ENCODE measurements around the gene SLCO3A1.

The SLCO3A1 gene

DNA sequence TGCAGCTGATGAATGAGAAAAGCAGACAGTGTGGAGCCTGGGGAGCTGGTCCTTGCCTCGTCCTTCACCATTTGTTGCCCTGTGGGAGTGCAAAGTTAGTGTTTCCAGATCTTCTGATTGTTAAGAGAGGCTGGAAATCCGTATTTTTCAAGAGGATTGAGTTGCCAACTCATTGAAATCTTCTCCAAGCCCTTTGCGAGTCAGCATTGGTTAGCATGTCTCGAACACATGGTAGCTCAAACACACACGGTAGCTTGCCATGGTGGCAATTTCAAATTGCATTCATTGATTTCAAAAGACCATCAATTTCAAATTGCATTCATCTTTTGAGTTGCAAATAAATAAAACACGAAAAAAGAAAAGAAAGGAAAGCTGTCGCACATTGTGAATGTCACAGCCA lies 70.7 kb downstream of the SLCO3A1 start:
- no peaks in the 10 kb centered on the region for H3K9me3 ChIP-seq (ENCODE audit: insufficient read depth, low read length)
- no peaks in the 10 kb centered on the region for H3K36me3 ChIP-seq (replicated peaks; ENCODE audit: low read depth, low read length)
- no peak overlapping the region for H2AFZ ChIP-seq (ENCODE audit: low read depth, low read length)
- no peaks in the 10 kb centered on the region for H3K79me2 ChIP-seq (ENCODE audit: low read length)
- no peak overlapping the region for H3K4me3 ChIP-seq (ENCODE audit: low read length)
- TF ChIP-seq EZH2phosphoT487 (IDR thresholded peaks at IDR 0.05; ENCODE audit: low read depth) = no peak
- TF ChIP-seq, protein P1, sequence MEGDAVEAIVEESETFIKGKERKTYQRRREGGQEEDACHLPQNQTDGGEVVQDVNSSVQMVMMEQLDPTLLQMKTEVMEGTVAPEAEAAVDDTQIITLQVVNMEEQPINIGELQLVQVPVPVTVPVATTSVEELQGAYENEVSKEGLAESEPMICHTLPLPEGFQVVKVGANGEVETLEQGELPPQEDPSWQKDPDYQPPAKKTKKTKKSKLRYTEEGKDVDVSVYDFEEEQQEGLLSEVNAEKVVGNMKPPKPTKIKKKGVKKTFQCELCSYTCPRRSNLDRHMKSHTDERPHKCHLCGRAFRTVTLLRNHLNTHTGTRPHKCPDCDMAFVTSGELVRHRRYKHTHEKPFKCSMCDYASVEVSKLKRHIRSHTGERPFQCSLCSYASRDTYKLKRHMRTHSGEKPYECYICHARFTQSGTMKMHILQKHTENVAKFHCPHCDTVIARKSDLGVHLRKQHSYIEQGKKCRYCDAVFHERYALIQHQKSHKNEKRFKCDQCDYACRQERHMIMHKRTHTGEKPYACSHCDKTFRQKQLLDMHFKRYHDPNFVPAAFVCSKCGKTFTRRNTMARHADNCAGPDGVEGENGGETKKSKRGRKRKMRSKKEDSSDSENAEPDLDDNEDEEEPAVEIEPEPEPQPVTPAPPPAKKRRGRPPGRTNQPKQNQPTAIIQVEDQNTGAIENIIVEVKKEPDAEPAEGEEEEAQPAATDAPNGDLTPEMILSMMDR (IDR thresholded peaks at IDR 0.05; ENCODE audit: low read depth, low read length) = no peak
- no peaks in the 10 kb centered on the region for H4K20me1 ChIP-seq (ENCODE audit: insufficient read depth, low read length)
- H3K4me2 ChIP-seq (ENCODE audit: low read length) = no peak overlapping the region
- no peak overlapping the region for H3K9ac ChIP-seq (ENCODE audit: low read length)
- peaks cover 15% of the 10 kb centered on the region for H3K4me1 ChIP-seq (ENCODE audit: low read length)
- H3K27me3 ChIP-seq (ENCODE audit: low read depth, low read length) = no peaks in the 10 kb centered on the region; the same call in 1 of the 2 replicates
- H3K27ac ChIP-seq (ENCODE audit: low read length) = no peak overlapping the region

DNA sequence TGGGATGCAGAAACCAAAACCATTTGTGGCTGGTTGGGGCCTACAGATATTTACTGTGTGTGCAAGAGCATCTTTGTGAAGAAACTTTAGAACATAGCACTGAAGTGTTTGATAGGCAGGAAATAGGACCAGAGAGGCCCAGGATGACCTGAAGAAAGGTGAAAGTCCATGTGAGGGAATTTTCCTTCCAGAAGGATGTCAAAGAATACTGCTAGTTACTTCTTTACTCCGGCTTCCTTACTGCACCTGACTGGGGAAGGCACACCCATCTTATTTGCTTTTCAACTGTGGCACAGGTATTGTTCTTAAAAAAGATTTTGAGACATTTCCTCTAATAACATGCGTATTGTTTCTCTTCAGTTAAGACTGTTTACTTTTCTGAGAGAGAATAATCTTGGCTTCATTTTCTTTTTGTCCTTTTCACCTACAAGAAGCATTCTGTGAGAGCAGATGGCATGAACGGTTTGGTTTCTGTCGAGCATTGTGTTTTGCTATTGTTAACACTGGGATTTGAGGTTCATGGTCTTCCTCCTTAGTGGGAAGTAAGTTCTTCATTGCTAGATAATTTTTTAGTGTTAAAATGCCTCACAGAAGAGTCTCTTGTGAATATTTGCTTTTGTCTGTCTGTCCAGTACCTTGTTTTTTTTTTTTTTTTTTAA lies 71.5 kb downstream of the SLCO3A1 start:
- Histone ChIP-seq H3K36me3 (replicated peaks; ENCODE audit: low read depth, low read length) (no peaks in the 10 kb centered on the region), H3K9me3 (ENCODE audit: insufficient read depth, low read length) (no peaks in the 10 kb centered on the region), H3K27me3 (ENCODE audit: low read depth, low read length) (no peaks in the 10 kb centered on the region; the same call in 1 of the 2 replicates), H3K4me1 (ENCODE audit: low read length) (peaks cover 15% of the 10 kb centered on the region), H2AFZ (ENCODE audit: low read depth, low read length) (no peak overlapping the region), H4K20me1 (ENCODE audit: insufficient read depth, low read length) (no peaks in the 10 kb centered on the region), H3K79me2 (ENCODE audit: low read length) (no peaks in the 10 kb centered on the region), H3K4me3 (ENCODE audit: low read length) (no peak overlapping the region), H3K9ac (ENCODE audit: low read length) (no peak overlapping the region), H3K4me2 (ENCODE audit: low read length) (no peak overlapping the region), H3K27ac (ENCODE audit: low read length) (no peak overlapping the region)
- TF ChIP-seq, protein P1 (IDR thresholded peaks at IDR 0.05; ENCODE audit: low read depth, low read length) = no peak

DNA sequence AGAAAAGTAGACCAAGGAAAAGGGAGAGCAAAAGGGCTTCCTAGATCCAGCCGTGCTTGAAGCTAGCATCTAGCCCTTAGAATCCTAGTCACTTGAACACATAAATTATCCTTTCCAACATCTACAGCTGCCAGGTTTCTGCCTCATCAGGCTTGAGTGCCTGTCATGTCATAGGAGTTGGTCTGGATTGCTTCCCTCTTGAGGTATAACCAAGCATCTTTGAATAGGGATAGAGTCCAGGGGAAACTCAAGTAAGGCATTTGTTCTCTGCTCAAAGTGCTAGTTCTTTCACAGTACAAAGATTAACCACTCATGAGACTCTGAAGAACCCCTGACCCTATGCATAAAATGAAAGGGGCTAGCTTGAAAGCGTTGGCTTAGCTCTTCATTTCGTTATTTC lies 72.3 kb downstream of the SLCO3A1 start:
- peaks cover 14% of the 10 kb centered on the region for H3K4me1 ChIP-seq (ENCODE audit: low read length)
- no peak overlapping the region for H3K4me3 ChIP-seq (ENCODE audit: low read length)
- no peaks in the 10 kb centered on the region for H3K9me3 ChIP-seq (ENCODE audit: insufficient read depth, low read length)
- H2AFZ ChIP-seq (ENCODE audit: low read depth, low read length) = no peak overlapping the region
- H3K9ac ChIP-seq (ENCODE audit: low read length) = no peak overlapping the region
- no peak overlapping the region for H3K27ac ChIP-seq (ENCODE audit: low read length)
- no peaks in the 10 kb centered on the region for H4K20me1 ChIP-seq (ENCODE audit: insufficient read depth, low read length)
- H3K27me3 ChIP-seq (ENCODE audit: low read depth, low read length) = peaks cover 4% of the 10 kb centered on the region; the same call in 1 of the 2 replicates
- TF ChIP-seq EZH2phosphoT487 (IDR thresholded peaks at IDR 0.05; ENCODE audit: low read depth) = no peak
- TF ChIP-seq, protein P1 (IDR thresholded peaks at IDR 0.05; ENCODE audit: low read depth, low read length) = no peak
- H3K36me3 ChIP-seq (replicated peaks; ENCODE audit: low read depth, low read length) = no peaks in the 10 kb centered on the region
- no peaks in the 10 kb centered on the region for H3K79me2 ChIP-seq (ENCODE audit: low read length)
- no peak overlapping the region for H3K4me2 ChIP-seq (ENCODE audit: low read length)

DNA sequence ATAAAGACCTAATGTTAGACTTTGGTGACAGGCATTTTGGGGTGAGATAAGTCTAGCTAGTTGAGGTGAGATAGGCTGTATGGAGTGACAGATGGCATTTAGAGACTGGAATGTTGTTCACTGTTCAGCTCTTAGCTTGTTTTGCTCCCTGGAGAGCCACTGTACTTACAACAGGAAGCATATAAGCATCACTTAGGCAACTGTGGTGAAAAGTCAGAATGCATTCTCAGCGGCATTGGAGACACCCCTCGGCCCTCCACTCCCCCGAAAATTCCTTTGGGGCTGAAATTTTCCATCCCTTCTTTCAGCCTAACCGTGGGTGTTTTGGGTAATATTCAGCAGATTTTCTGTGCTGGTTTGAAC lies 73.4 kb downstream of the SLCO3A1 start:
- Histone ChIP-seq H3K4me1 (ENCODE audit: low read length) (peaks cover 3% of the 10 kb centered on the region), H3K27ac (ENCODE audit: low read length) (no peak overlapping the region), H3K9ac (ENCODE audit: low read length) (no peak overlapping the region), H3K79me2 (ENCODE audit: low read length) (no peaks in the 10 kb centered on the region), H3K36me3 (replicated peaks; ENCODE audit: low read depth, low read length) (no peaks in the 10 kb centered on the region), H3K9me3 (ENCODE audit: insufficient read depth, low read length) (no peaks in the 10 kb centered on the region), H4K20me1 (ENCODE audit: insufficient read depth, low read length) (no peaks in the 10 kb centered on the region), H3K4me2 (ENCODE audit: low read length) (no peak overlapping the region), H2AFZ (ENCODE audit: low read depth, low read length) (no peak overlapping the region), H3K27me3 (ENCODE audit: low read depth, low read length) (peaks cover 8% of the 10 kb centered on the region; the same call in 1 of the 2 replicates), H3K4me3 (ENCODE audit: low read length) (no peak overlapping the region)
- TF ChIP-seq, protein P1 (IDR thresholded peaks at IDR 0.05; ENCODE audit: low read depth, low read length) = no peak
- TF ChIP-seq EZH2phosphoT487 (IDR thresholded peaks at IDR 0.05; ENCODE audit: low read depth) = no peak
